Activated CD4-positive, alpha-beta T cell treated with anti-CD3 and anti-CD28 coated beads, Interleukin-2, Interleukin-4, amounts not matched to agents 100 ng/mL and 50 ng/mL, durations not matched to agents 16 hours and 8 hours (primary cell): ENCODE results near the gene VAV3.
"Not testable (repeated sequence)": the region's sequence is repeated elsewhere in the genome, so short reads cannot be mapped to it uniquely, and the experiment has no call there.

Experiments
- DNase-seq: peaks from one replicate; pipeline ENCODE4 v3.0.0-alpha.2; 2020; ENCODE audit warnings: low spot score

The VAV3 gene

DNA sequence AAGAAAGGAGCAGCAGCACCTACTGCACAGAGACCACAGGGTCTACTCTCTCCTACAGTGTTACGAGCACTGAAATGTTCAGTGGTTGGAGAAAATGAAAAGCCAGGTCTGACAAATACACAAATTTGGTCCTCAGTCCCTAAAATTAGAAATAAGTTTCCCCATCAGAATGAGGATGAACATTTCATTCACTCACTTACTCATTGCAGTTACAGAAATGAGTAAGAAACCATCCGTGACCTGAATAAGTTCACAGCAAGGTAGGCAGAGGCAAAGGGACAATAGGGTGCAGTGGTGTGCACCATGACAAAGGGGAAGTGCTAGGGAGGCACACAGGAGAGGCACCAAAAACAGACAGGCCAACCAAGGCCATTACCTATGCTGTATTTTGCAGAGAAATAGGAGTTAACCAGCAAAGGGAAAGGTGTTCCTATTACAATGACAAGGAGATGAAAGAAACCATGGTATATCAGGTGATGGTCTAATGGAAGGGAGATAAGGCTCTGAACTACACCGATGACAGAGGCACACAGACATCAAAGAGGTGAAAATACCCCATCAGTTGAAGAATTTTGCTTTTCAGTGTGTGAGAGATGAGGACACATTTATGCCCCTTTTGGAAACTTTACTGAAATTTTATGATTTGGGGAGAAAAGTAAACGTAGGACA, 29.4 kb downstream of the VAV3 start:
- DNase-seq, result peak; percentile 89

DNA sequence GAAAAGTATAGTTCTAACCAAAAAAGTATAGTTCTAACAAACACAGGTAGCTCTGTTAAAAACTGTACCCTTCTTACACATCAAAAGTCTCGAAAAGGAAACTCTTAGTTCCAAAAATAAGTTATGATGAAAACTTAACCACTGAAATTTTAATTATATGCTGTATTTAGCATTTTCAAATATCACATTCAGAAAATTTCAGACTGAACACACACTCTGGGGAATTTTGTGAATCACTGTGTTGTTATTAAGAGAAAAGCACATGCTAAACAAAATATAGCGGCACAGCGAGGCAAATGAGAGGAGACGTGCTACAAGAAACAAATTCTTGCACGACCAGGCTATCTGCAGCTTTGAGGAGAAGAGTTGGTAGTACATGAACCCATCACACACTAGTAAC, 30.4 kb downstream of the VAV3 start:
- peak; percentile 14 for DNase-seq

DNA sequence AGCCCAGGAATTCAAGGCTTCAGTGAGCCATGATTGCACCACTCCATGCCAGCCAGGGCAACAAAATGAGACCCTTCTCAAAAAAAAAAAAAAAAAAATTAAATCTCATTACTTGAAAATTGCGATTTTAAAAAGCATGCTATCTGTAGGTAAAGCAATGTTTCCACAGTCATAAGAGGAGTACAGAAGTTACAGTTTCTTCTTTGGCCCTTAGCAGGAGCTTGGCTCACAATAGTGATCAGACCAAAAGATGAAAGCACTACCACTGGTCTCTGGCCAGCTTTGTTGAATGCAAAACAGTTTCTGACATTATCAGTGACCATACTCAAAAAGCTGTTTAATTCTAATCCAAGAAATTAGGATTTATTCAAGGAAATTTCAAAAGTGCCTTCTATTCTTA, 31.2 kb downstream of the VAV3 start:
- no peak for DNase-seq

DNA sequence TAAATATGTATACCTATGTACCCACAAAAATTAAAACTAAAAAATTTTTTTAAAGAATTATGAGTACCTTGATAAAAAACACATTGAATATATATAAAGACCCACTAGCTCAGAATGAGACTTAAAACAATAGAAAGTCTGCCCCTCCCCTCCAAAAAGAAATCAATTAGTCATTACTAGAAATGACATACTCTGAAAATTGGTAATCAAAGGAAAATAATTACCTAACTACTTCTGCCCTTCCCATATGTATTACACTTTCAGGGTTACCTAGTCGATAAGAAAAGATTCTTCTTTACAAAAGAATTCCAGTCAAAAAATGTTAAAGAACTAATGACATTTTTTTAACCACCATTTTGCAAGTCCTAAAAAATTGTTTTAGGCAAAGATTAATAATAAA, 34.7 kb downstream of the VAV3 start:
- DNase-seq, result no peak

DNA sequence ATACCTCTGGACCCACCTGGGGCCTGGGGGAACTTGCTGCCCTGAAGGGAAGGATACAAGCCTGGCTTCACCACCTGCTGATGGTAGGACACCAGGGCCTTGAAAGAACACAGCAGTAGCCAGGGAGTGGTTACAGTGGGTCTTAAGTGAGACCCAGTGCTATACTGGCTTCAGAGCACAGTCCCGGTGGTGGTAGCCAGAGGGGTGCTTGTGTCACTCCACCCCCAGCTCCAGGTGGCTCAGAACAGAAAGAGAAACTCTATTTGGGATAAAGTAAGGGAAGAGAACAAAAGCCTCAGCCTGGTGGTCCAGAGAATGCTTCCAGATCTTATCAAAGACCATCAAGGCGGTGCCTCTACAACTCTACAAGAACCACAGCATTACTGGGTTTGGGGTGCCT, 37.2 kb downstream of the VAV3 start:
- DNase-seq, result no peak

DNA sequence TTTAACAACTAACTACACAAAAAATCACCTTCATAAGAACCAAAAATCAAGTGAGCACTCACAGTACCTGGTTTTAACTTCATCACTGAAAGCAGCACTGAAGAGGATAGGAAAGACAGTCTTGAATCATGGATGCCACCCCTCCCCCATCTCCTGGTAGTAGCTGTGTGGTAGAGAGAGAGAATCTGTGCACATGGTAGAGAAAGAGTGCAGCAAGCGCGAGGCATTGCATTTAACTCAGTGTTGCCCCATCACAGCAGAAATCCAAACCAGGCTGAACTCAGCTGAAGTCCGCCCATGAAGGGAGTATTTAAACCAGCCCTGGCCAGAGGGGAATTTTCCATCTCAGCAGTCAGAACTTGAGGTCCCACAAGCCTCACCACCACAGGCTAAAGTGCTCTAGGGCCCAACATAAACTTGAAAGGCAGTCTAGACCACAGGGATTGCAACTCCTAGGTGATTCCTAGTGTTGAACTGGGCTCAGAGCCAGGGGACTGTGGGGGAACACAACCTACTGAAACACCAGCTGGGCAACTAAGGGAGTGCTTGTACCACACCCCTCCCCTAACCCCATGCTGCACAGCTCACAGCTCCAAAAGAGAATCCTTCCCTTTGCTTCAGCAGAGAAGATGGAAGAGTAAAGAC, 38.4 kb downstream of the VAV3 start:
- no peak for DNase-seq

DNA sequence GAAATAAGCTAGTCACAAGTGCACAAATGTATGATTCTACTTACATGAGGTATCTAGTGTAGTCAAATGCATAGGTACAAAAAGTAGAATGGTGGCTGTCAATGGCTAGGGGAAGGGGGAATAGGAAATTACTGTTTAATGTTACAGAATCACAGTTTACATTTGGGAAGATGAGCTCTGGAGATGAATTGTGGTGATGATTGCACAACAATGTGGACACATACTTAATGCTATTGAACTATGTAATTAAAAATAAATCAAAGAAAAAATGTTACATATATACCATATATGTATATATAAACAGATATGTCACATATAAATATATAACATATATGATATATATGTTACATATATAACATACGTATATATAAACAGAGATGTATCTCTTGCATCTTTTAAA, 39.4 kb downstream of the VAV3 start:
- DNase-seq, result no peak

DNA sequence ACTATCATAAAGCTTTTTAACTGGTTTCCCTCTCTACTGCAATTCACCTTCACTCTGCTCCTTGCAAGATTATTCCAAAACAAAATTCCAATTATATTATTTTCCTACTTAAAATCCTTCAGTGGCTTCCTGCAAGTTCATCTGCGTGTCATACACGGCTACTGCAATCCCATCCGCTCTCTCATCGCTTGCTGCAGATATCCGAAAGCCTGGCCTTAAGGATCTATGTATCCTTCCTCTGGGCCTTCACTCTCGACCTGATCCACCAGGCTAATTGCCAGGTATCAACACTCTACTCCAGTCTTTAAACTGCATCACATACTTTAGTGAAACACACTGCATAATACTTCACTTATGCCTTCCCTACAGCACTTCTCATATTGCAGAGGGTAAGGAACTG, 44.0 kb downstream of the VAV3 start:
- no peak for DNase-seq

DNA sequence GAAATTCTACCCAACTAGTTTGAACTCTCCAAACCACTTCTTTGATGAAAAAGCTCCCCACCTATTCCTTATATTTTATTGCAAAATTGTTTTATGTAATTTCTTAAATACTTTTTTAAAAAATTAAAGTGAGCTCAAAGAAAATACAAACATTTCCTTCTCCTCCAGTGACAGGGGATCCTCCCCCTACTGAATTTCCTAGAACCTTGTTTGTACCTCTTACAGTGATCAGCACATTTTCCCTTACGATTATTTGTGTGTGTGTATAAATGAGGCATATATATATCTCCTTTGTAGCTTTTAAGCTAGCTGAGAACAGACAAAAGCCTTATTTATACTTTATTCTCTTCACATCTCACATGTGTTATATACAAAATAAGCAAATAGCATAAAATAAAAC, 44.4 kb downstream of the VAV3 start:
- no peak for DNase-seq

DNA sequence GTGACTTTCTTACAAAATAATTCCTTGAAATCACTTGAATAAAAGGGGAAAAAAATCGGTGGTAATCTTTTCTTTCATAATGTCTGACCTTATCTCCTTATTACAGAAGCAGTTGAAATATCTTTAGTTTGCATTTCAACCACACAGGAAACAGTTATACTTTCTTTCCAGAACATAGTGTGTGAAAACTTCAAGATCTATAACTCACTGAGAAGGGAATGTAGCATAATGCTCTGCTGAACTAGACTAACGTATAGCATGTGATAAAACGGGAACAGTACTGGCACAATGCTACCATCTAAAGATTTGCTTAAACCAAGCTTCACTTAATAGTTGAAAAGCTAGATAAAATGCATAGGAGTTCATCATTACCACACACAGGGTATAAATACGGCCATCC, 45.0 kb downstream of the VAV3 start:
- peak; percentile 8 for DNase-seq

DNA sequence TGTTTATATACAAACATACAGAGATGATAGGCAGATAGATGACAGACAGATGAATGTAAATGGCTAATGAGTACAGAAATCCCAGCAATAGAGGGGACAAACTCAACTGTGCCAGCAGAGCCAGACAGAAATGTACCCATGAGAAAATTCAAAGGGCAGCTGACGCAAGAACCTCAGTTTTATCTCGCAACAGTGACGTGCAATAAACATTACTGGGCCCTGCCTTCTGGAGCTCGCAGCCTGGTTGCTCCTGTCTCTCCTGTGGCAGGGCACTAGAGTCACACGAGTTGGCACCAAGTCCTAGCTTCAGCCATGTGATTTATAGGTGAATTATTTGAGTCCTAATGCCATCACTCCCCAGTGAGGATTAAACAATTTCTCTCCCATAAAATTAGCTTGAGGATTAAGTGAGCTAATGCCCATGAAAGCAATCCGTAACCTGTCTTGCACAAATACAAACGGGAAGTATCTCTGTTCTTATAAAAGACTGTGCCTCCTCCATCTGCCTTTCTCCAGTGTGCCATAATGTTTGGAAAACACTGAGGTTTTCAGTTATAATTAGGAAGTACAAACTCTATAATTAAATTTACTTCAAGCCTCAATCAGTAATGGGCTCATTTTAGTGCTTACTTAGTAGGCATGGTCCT, 50.7 kb downstream of the VAV3 start:
- no peak for DNase-seq

DNA sequence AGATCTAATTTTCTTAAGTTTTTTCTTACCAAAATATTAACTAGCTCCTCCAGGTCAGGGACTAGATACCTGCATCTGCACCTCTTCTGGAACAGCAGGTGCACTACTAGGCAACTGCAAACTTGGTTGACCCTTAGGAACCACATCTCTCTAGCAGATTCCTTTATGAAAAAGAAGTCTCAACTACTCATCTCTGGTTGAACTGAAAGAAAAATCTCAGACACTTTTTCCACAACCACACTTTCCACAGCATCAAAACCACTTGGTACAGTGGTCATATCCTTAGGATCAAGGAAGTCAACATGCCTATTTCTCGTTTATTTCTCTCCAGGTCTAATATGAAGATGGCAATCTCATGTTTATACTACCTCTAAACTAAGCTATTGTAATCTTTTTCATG, 52.3 kb downstream of the VAV3 start:
- no peak for DNase-seq

DNA sequence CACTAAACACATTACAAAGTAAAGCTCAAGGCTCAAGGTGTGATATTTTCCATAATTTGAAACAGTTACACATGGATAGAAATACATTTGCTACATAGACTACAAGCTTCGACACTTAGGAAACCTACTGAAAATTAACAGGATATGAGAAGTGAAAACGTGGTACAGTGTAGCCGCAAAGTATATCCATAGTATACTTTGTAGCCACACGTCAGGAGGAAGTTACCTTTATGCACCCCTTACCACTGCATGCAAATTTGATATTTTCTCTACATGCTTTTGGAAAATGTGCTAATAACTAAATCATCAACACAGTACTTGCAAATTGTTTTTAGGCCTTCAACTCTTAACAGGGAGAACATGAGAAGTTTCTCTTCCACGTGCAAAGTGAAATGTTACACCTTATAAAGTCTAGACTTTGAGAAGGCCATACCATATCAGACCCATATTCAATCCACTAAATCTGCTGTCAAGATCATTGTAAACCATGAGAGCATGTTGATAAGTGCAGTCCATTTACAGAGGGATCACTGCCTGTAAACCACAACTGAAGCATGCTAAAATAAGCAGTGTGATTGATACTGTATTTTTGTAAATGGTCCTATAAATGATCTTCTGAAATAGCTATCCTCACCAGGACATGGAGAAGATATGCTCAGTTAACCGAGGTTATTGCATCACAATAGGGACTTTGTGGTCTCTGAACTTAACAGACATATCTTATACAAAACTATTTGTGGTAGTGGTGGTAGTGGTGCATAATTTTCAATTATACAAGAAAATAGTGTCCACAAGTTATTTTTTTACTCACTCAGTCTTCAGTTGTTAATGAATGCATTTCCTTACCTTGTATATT, 64.7 kb downstream of the VAV3 start:
- DNase-seq, result no peak

DNA sequence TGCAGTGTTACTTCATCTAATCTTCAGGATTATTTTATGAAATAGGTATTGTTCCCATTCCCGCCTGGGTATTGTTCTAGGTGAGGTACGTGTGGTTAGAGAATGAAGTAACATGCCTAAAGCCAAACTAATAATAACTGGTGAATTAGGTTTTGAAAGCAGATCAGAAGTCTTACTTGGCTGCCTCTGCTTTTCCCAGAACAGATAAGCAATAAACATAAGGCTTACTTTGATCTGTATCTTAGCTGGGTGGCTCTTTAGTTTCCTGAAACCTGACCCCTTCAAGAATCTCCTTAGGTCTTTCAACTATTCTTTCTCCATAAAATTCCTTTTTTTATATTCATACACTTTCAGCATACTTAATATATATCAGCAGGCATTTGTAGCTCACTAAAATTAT, 65.3 kb downstream of the VAV3 start:
- DNase-seq, result no peak

DNA sequence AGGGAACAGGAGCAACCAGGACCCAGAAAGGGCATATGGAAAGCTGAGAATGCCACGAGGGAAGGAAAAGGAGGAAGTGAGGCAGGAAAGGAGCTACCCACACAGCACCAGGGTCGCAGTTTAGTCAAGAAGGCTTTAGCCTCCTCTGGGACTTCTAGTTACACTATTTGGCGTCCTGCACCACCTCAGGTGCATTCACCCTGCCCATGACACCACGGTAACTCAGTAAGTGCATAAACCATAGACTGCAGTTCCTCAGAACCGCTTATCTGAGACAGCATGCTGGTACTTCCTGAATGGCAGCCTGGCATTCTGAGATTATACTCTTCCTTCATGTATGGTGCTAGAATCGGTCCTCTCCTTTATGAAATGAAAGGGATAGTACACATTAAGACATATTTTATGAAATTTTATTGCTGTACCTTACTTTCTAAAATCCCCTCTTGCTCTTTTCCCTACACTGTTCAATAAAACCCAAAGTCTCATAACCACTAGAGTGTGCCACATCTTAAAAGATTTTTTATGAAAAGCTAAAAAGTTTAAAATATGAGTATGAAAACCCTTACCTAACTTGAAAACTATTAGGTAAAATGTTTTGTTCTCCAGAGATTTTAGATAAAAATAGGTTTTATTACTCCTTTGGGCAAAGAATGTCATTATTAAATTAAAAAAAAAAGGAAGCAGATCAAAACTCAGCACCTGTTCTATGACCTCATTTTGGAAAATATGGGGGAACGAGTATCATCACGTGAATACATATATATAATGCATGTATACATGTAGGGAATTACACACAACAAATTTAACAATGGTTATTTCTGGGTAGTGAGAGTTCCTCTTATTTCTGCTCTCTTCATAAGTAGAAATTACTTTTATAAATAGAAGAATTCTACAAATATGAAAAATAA, 67.3 kb downstream of the VAV3 start:
- DNase-seq, result no peak

DNA sequence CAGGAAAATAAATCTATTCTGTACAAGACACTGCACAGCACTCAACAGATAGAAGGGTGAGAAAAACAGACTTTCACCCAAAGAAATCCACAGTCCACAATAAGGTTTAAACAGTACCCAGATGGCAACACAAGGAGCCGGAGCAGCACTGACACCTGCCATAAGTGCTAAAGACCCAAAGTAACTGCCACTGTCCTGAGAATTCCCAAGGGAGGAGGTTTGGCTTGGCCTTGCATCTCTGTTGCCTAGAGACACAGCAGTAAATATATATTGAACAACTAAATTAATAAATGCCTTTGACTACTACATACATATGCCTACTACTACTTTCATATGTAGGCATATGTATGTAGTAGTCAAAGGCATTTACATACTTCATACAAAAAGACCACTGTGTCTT, 68.0 kb downstream of the VAV3 start:
- DNase-seq, result no peak

DNA sequence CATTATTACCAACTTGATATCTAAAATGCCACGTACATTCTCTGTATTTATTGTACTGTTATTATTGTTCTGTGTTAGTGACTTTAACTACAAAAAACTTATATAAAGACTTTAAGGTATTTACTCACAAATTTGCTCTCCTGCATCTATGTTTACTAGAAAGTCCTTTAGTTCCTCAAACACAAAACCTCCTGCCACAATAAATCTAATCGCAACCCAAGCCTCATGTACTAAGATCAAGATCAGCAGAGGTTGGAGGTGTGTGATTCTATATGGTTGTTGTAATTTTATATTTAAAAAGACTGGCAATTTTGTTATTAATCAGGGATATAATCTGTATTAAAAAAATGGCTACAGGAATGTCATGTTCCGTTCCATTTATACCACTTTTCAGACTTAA, 68.6 kb downstream of the VAV3 start:
- DNase-seq, result no peak

DNA sequence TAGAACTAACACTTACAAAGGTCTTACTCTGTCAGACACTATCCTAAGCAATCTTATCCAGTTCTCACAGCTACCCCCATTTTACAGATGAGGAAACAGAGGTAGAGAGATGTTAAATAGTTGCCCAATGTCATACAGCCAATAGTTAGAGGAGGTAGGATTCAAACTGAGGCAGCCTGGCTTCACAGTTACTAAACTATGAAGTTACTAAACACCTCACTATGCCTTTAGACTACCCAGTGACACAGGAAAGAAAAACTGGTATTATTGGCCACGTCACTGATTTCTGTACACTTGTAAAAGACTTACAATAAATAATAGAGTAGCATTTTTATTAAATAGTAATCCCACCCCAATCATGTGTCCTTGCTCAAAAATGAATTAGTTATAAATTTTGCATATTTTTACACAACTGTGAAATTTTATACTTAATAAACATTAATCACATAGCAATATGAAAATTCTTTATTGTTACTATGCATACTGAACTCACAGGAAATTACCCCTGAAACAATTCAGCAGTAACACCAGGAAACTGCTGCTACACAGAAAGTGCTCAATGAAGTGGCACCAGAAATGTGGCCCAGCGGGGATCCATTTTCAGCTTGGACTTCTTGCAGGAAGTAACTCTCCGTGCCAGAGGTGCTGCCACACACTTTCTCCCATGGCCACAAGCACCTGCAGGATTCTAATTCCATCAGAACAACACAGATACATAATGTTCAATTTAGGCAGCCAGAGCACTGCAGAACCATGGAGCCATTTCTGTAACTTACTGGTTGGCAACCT, 69.4 kb downstream of the VAV3 start:
- DNase-seq, result no peak

DNA sequence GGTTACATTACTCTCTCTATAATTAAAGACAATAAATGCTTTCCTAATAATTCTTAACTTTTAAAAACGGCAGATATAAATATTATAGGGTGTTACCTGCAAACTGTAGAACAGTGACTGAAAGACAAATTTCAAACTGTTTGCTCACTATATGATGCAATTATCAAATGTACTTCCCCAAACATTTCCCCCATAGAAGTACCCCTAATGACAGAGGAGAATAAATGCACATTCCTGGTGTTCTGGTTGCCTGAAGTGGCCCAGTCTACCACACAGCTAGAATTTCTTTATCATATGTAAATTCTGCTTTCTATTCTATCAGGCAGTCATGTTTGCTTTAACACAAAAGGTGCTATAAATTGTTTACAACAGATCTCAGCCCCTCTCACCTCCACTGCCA, 70.4 kb downstream of the VAV3 start:
- no peak for DNase-seq

DNA sequence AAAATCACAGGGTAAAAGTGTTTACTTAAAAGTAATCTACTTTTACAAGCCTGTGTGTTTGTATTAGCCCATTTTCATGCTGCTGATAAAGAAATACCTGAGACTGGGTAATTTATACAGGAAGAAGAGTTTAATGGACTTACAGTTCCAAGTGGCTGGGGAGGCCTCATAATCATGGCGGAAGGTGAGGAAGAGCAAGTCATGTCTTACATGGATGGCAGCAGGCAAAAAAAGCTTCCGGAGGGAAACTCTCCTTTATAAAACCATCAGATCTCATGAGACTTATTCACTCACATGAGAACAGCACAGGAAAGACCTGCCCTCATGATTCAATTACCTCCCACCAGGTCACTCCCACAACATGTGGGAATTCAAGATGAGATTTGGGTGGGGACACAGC, 71.6 kb downstream of the VAV3 start:
- not testable (repeated sequence) for DNase-seq

DNA sequence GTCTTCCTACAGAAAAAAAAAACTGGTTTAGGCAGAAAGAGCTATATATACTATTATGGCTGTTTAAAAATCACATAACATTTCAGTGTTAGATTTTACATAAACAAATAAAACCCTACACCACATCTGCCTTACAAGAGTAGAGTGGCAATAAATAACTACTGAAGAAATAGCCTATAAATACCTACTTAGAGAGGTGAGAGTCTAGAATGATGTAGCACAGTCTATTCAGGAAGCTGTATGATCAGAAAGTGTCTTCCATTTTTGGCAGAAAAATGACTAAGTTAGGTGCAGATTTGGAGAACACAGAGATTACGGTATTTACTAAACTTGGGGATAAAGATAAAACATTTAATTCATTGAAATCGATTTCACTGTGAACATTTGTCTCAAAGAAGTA, 75.5 kb downstream of the VAV3 start:
- DNase-seq, result no peak
